Measurements from ENCODE around the gene SNAPIN. TPM values are rescaled to one million over a fixed set of nuclear protein-coding genes. Genes with fewer than 3 reads are reported as not detected.

Gene SNAPIN
- total RNA-seq, 1 experiment from 2014 or later = 46.8 TPM

GRCh38 chr1:153683854-153684253, 25.4 kb downstream of the SNAPIN start:
- Histone ChIP-seq H3K4me1 (ENCODE audit: control insufficient read depth, insufficient read depth, low read length) (no peaks in the 10 kb centered on the region), H3K27me3 (ENCODE audit: control insufficient read depth, insufficient read depth, low read length) (peaks cover 5% of the 10 kb centered on the region; the same call in 1 of the 2 replicates), H3K36me3 (ENCODE audit: control insufficient read depth, insufficient read depth, low read length) (no peaks in the 10 kb centered on the region), H3K4me3 (ENCODE audit: low read depth in 2 of 2, low read length in 2 of 2) (no peak overlapping the region), H3K9me3 (ENCODE audit: control insufficient read depth, insufficient read depth, low read depth, low read length) (no peaks in the 10 kb centered on the region), H3K27ac (ENCODE audit: low read length) (no peak overlapping the region)
- ChIA-PET POLR2A (no interaction called here), CTCF (no interaction called here)
- intact Hi-C loops (cut with micrococcal nuclease; ENCODE audit: unreplicated experiment) = no loop called here
- TF ChIP-seq CTCF (IDR thresholded peaks at IDR 0.05) = no peak
- TF ChIP-seq POLR2AphosphoS5 (IDR thresholded peaks at IDR 0.05; ENCODE audit: low read depth, low read length) = no peak
- TF ChIP-seq SIN3A (IDR thresholded peaks at IDR 0.05; ENCODE audit: borderline replicate concordance, insufficient read depth, low read depth, low read length) = no peak
- no peak for TF ChIP-seq REST (IDR thresholded peaks at IDR 0.05; ENCODE audit: insufficient read depth in 1 of 2, low read depth in 2 of 2, low read length in 1 of 2)
- no peak for TF ChIP-seq TCF7L2 (IDR thresholded peaks at IDR 0.05; ENCODE audit: low read depth, low read length)
- ATAC-seq (no peak), DNase-seq (ENCODE audit: low read depth, low spot score) (no peak)
- BruUV-seq (replicated peaks) = no TSS peak
- in situ Hi-C loops (cut with HindIII; ENCODE audit: low pct_unique_long_range_greater_than_20kb, low sequenced_read_pairs) = no loop called here

- ChIA-PET CTCF (no interaction called here), POLR2A (no interaction called here)
- peaks cover 3% of the 10 kb centered on the region; the same call in 1 of the 2 replicates for H3K27me3 ChIP-seq (ENCODE audit: control insufficient read depth, insufficient read depth, low read length)
- no peaks in the 10 kb centered on the region for H3K4me1 ChIP-seq (ENCODE audit: control insufficient read depth, insufficient read depth, low read length)
- H3K36me3 ChIP-seq (ENCODE audit: control insufficient read depth, insufficient read depth, low read length) = no peaks in the 10 kb centered on the region
- in situ Hi-C loops (cut with HindIII; ENCODE audit: low pct_unique_long_range_greater_than_20kb, low sequenced_read_pairs) (no loop called here), intact Hi-C loops (cut with micrococcal nuclease; ENCODE audit: unreplicated experiment) (no loop called here)
- H3K27ac ChIP-seq (ENCODE audit: low read length) = no peak overlapping the region
- no peaks in the 10 kb centered on the region for H3K9me3 ChIP-seq (ENCODE audit: control insufficient read depth, insufficient read depth, low read depth, low read length)
- no peak for DNase-seq (ENCODE audit: low read depth, low spot score)
- ATAC-seq = no peak
- TF ChIP-seq CTCF (IDR thresholded peaks at IDR 0.05) = no peak
- TF ChIP-seq POLR2AphosphoS5 (IDR thresholded peaks at IDR 0.05; ENCODE audit: low read depth, low read length) = no peak
- no peak for TF ChIP-seq TCF7L2 (IDR thresholded peaks at IDR 0.05; ENCODE audit: low read depth, low read length)
- no peak for TF ChIP-seq REST (IDR thresholded peaks at IDR 0.05; ENCODE audit: insufficient read depth in 1 of 2, low read depth in 2 of 2, low read length in 1 of 2)
- TF ChIP-seq SIN3A (IDR thresholded peaks at IDR 0.05; ENCODE audit: borderline replicate concordance, insufficient read depth, low read depth, low read length) = no peak
- H3K4me3 ChIP-seq (ENCODE audit: low read depth in 2 of 2, low read length in 2 of 2) = no peak overlapping the region
- no TSS peak for BruUV-seq (replicated peaks)
Measured at GRCh38 chr1:153684892-153685291, 26.4 kb downstream of the SNAPIN start.

Data from Panc1 (cell line).